Measurements from ENCODE around the gene OBSL1. TPM values are rescaled to one million over a fixed set of nuclear protein-coding genes. Genes with fewer than 3 reads are reported as not detected.

Gene OBSL1
- total RNA-seq = 38.8 and 87.0 TPM in 2 replicates

DNA sequence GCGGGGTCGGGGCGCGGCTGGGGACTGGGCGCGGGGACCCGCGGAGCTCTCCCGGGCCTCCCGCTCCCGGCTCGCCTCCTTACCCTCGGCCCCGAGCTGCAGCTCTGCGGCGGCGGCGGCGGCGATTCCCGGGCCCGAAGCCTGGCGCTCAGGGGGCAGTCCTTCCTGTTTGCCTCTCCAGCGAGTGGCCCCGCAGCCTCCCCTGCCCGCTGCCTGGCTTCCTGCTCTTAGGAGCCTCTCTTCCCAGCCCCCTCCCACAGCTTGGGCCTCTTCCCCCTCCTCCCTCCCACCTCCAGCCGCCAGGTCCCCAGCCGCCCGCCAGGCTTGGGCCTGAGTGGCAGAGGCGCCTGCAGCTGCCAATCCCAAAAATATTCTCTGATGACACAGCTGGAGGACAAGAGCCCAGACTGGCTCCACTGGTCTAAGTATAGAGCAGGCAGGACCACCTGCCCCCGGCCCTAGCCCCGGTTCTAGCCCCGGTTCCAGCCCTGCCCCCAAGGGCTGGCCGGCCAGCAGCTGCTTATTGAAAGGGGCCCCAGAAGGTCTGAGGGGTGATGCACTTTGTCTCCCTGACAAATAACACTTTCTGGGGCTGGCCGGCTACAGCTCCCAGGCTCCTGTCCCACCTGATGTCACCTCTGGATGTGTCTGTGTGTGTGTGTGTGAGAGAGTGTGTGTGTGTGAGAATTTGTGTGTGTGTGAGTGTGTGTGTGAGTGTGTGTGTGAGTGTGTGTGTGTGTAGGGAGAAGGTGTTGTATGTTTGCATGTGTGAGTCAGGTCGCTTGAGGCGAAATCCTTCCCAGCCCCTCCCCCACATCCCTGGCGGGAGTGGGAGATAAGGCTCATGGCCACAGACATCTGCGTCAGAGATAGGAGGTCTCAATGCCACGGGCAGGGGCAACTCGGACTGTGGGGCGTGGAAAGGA is at the start of gene OBSL1:
TSS of gene OBSL1 (minus strand) at position 229 of the 926 bp plus-strand sequence. CDS start 307 bp downstream, outside the sequence.
- TF ChIP-seq, protein P1, sequence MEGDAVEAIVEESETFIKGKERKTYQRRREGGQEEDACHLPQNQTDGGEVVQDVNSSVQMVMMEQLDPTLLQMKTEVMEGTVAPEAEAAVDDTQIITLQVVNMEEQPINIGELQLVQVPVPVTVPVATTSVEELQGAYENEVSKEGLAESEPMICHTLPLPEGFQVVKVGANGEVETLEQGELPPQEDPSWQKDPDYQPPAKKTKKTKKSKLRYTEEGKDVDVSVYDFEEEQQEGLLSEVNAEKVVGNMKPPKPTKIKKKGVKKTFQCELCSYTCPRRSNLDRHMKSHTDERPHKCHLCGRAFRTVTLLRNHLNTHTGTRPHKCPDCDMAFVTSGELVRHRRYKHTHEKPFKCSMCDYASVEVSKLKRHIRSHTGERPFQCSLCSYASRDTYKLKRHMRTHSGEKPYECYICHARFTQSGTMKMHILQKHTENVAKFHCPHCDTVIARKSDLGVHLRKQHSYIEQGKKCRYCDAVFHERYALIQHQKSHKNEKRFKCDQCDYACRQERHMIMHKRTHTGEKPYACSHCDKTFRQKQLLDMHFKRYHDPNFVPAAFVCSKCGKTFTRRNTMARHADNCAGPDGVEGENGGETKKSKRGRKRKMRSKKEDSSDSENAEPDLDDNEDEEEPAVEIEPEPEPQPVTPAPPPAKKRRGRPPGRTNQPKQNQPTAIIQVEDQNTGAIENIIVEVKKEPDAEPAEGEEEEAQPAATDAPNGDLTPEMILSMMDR (conservative IDR thresholded peaks at IDR 0.05; ENCODE audit: low read depth, low read length) = no peak
- no peak for DNase-seq (ENCODE audit: low read depth)
- H3K4me3 ChIP-seq (ENCODE audit: low read depth, low read length) = peak within 1 kb of the TSS; percentile 70

DNA sequence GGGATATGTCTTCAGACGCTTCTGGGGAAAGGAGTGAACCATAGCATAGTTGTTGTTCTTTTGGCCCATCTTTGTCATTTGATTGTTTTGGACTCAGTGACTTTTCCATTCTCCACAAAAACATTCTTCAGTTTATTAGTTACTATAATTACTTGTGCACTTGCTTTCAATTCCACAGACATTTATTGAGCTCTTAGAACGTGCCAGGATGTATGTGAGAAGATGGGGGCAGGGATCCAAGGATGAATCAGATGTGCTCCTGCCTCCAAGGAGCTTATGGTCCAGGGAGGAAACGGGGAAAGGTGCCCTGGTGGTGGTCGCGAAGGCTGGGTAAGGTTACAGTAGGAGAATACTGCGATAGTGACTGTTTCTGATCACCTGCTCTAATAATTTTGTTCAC is 49.2 kb upstream of the OBSL1 start:
- TF ChIP-seq, protein P1 (conservative IDR thresholded peaks at IDR 0.05; ENCODE audit: low read depth, low read length) = no peak
- no peak overlapping the region for H3K4me3 ChIP-seq (ENCODE audit: low read depth, low read length)
- DNase-seq (ENCODE audit: low read depth) = no peak

DNA sequence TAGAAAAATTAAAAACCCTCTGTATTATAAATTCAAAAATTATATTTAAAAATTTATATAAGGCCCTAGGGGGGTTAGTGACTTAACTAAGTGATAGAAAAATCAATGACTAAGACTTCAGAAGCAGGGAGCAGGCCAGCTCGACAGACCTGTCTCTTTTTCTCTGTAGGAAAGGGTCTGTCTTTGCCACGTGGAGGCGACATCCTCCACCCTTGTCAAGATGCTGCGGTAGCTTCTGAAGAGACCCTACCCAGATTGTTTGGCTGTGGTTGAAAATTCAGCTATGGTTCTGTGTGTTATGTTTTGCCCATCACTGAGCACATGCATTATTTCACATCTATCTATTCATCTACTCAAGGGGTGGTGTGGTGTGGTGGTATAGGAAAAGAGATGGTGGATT is 47.9 kb upstream of the OBSL1 start:
- TF ChIP-seq, protein P1 (conservative IDR thresholded peaks at IDR 0.05; ENCODE audit: low read depth, low read length) = peak; percentile 24
- no peak overlapping the region for H3K4me3 ChIP-seq (ENCODE audit: low read depth, low read length)
- DNase-seq (ENCODE audit: low read depth) = no peak

DNA sequence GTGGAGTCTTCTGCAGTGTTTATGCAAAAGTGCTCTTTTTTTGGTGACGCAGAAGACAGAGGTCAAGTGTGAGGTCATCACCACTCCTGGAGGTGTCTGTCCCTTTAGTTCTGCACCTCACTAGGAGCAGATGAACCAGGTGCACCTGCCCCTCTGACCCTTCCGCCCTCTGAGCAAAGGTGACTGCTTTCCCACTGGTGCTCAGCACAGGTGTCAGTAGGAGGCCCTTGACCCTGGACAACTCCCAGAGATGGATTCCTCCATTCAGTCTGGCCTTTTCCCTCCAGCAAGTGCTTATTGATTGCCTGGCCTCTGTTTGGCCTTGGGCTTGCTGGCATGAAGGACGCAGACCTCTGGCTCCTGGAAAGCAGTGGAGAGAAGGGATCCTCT is 47.4 kb upstream of the OBSL1 start:
- DNase-seq (ENCODE audit: low read depth) = no peak
- TF ChIP-seq, protein P1 (conservative IDR thresholded peaks at IDR 0.05; ENCODE audit: low read depth, low read length) = no peak
- no peak overlapping the region for H3K4me3 ChIP-seq (ENCODE audit: low read depth, low read length)

DNA sequence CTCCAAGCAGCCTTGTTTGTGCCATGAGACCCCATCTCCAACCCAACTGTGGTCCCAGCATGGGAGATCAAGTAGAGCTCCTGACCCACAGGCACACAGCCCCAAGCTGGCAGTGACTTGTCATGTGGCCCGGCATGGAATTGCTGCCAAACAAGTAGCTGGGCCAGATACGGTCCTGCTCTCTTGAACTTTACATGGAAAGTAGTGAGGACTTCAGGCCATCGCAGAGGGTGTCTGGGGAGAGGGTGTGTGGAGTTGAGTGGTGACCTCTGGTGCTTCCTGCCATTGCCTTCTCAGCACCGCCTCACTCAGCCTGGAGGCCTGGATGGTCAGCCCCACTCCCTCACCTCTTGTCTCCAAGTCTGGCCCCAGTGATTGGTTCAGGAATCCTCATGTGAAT is 45.2 kb upstream of the OBSL1 start:
- TF ChIP-seq, protein P1 (conservative IDR thresholded peaks at IDR 0.05; ENCODE audit: low read depth, low read length) = no peak
- no peak overlapping the region for H3K4me3 ChIP-seq (ENCODE audit: low read depth, low read length)
- no peak for DNase-seq (ENCODE audit: low read depth)

DNA sequence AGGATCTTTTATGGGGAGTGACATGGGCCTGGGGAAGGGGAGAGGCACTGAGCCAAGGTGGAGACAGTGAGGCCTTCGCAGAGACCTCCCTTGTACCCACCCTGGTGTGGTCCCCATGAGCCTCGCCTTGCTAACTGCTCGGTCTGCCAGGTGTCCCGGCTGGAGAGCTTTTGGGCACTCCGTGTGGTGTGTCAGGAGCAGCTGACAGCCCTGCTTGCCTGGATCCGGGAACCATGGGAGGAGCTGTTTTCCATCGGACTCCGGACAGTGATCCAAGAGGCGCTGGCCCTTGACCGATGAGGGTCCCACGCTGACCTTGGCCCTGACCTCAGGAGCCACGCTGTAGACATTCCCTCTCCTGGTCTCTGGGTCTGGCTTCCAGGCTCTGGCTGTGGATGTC is 44.6 kb upstream of the OBSL1 start:
- no peak overlapping the region for H3K4me3 ChIP-seq (ENCODE audit: low read depth, low read length)
- TF ChIP-seq, protein P1 (conservative IDR thresholded peaks at IDR 0.05; ENCODE audit: low read depth, low read length) = no peak
- DNase-seq (ENCODE audit: low read depth) = no peak

DNA sequence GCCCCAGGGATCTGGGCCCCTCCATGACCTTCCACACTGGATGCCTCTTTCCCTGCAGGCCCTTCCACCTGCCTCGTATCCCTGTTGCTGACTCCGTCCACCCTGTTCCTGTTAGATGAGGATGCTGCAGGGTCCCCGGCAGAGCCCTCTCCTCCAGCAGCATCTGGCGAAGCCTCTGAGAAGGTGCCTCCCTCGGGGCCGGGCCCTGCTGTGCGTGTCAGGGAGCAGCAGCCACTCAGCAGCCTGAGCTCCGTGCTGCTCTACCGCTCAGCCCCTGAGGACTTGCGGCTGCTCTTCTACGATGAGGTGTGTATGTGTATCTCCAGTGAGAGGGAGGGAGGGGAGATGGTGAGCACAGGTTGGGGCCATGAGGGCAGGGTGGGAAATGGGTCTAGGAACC is 43.7 kb upstream of the OBSL1 start:
- TF ChIP-seq, protein P1 (conservative IDR thresholded peaks at IDR 0.05; ENCODE audit: low read depth, low read length) = no peak
- DNase-seq (ENCODE audit: low read depth) = no peak
- H3K4me3 ChIP-seq (ENCODE audit: low read depth, low read length) = no peak overlapping the region
